ENCODE measurements around the gene PLXNA4.

Gene PLXNA4

DNA sequence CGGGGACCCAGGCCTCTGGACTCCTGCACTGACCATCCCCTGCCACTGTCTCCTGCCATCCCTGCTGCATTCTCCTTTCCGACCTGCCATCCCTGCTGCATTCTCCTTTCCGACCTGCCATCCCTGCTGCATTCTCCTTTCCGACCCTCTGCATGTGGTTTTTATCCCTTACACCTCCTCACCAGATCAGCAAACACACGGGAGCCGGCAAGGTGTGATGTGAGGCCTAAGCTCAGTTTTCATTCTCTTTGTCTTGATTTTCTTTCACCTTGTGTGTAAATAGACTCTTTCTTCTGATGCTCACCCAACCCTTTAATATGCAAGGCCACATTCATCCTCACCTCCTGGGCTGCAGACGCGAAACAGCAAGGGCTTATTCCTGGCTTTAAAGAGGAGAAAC is 11.4 kb downstream of the PLXNA4 start:
- DNase-seq (ENCODE audit: low read depth), result no peak

GRCh38 chr7:132564090-132564489 is 12.2 kb downstream of the PLXNA4 start:
- DNase-seq (ENCODE audit: low read depth), result no peak

- DNase-seq (ENCODE audit: low read depth), result no peak
Observed at GRCh38 chr7:132562690-132563089, 13.6 kb downstream of the PLXNA4 start.

DNA sequence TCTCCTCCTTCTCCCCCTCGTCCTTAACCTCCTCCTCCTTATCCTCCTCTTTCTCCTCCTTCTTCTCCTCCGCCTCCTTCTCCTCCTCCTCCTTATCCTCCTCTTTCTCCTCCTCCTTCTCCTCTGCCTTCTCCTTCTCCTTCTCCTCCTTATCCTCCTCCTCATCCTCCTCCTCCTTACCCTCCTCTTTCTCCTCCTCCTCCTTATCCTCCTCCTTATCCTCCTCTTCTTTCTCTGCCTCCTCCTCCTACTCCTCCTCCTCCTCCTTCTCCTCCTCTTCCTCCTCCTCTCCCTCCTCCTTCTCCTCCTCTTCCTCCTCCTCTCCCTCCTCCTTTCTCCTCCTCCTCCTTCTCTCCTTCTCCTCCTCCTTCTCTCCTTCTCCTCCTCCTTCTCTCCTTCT is 14.5 kb downstream of the PLXNA4 start:
- DNase-seq (ENCODE audit: low read depth), result no peak

- no peak for DNase-seq (ENCODE audit: low read depth)
Observed at GRCh38 chr7:132560825-132561529, 15.3 kb downstream of the PLXNA4 start.

DNA sequence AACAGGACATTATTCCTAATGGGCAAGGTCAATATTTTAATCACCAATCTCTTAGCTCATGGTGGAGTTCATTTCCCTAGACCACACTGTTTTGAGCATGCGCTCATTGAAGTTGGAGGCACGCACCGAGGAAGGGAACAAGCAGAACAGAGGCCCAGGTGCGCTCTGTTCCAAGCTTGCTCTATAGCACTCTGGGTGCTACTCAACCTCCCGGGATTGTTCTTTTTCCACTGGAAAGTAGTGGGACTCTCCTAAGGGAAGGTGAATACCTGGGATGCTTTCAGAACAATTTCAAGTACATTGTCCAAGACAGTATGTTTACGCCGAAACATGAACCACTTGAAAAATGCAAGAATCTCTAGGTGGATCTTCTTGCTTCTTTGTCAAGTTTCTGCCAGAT is 16.2 kb downstream of the PLXNA4 start:
- DNase-seq (ENCODE audit: low read depth), result no peak

DNA sequence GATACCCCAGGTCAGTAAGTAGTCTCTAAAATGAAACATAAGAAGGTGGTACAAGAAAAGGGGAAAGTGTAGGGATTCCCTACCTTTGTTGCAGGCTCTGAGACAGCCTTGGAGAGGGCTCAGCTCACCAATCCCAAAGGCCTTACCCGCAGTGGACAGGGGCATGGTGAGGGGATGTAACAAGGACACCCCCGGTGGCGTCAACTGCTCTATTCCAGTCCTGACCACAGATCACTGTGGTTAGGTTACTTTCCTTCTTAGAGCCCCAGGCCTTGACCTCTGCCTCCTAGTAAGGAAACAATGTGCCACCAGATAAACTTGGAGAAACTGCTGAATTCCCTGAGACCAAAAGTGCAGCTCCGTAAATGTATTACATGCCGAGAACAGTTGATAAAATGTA is 17.5 kb downstream of the PLXNA4 start:
- DNase-seq (ENCODE audit: low read depth), result no peak

DNA sequence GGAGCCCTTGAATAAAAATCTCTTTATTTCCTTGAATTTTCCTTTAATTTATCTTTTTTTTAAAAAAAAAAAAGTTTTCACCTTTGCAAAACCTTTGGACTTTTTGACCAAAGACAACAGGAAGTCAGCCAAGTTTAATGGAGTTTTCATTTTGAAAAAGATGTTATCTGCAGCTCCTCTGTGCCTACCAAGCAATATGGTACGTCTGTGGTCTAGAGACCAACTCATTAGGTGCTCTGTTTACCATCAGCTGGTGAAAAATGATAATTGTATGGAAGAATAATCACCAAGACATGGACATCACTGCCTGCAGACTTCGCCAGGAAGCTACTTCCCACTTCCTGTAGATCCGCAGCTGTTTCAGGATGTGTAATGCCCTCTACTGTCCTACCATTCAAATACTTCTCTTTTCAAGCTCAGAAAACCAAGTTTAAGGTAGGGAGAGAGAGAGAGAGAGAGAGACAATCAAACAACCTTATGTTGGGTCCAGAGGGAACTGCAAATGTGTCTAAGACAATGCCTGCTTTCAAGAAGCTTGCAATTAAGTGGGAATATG is 18.7 kb downstream of the PLXNA4 start:
- no peak for DNase-seq (ENCODE audit: low read depth)

DNA sequence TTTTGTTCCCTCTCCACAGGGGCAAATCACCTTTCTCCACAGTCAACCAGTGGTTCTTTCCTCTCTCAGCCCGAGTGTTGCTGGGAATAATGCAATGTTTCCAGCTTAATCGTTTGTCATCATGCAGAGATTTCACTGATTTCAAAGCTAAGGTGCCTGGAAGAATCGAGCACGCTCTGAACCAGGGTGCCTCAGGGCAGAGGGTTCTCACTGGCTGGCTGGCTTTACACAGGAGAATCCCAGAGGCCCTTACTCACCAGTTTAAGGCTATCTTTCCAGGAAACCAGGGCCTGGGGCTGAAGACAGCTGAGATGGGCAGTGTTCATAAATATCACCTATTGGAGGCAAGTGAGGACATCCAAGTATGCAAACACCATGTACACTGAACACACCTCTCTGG is 21.8 kb downstream of the PLXNA4 start:
- DNase-seq (ENCODE audit: low read depth), result no peak

DNA sequence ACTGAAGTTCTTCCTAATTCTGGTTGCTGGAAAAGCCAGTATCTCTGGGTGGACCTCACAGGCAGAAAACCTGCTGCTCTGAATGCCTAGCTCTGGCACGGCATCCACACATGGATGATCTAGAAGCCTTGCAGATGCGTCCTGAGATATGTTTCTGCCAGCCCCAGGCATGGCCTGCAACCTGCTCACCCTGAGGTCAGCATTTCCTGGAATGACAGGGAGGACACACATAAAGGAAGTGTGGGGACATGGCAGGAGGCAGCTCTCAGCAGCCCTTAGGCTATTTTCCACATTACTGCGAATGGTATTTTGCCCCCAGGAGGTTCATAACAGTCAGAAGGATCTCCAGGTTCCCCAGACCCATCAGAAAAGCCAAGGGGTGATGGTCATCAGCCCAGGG is 23.2 kb downstream of the PLXNA4 start:
- DNase-seq (ENCODE audit: low read depth), result no peak

DNA sequence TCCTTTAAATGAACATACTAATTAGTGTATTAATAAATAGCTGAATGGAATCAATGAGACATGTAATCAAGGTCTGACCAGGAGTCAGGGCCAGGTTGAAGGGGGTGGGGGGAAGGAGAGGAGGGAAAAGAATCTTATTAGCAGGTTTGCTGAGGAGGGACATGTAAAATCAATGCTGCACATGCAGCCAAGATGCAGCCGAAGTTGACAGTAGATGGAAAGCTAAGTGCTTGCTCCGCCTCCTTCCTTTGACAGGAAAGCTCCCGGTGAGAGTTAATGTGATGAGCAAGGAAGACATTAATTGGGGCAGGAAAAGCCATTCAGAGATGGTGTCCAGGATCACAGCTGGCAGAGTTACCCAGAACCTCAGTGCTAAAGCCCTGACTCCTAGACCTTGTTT is 24.4 kb downstream of the PLXNA4 start:
- no peak for DNase-seq (ENCODE audit: low read depth)

DNA sequence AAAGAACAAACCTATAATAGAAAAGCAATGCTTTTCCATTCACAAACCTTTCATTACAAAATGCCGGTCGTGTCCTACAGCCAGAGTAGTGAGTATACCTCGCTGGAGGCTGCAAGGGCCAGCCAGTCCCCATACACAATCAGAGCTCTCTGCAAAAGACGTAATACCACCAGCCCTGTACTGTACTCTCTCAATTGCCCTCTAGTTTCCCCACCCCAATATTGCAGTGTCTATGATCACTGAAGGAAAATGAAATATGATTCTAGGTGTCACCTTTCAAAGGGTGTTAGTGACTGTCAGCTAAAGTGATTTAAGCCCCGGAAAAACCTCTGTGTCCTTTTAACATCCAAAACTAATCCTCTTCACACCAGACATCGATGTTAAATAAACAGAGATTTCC is 24.8 kb downstream of the PLXNA4 start:
- DNase-seq (ENCODE audit: low read depth), result no peak

DNA sequence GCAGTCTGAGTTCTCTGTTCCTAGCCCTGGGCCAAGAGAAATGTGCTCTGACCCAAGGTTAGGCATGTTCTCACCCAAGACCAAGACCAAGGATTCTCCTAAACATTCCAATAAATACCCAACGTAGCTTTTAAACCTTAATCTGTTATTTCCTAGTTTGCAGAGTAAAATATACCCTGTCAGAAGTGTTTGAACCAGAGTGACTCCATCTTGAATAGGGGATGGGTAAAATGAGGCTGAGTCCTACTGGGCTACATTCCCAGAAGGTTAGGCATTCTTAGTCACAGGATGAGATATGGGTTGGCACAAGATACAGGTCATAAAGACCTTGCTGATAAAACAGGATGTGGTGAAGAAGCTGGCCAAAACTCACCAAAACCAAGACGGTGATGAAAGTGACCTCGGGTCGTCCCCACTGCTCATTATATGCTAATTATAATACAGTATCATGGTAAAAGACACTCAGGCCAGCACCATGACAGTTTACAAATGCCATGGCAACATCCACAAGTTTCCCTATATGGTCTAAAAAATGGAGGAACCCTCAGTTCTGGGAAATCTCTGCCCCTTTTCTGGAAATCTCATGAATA is 27.7 kb downstream of the PLXNA4 start:
- DNase-seq (ENCODE audit: low read depth), result no peak

DNA sequence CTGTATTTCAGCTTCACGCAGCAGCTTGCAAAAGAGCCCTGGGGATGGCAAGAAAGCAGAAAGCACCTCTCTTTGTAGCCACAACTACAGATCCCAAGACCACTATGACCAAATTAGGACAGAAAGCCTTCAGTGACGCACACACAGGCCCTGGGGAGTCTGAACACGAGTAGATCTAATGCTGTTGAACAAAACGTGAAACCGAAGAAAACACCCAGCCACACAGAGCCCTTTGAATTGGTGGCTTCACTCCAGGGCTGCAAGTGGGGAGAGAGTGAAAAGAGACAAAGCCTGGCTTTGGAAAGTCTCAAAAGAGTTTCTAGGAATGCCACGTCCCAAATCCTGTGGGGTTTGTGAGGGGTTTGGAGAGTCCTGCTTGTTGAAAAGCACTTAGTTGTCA is 28.4 kb downstream of the PLXNA4 start:
- no peak for DNase-seq (ENCODE audit: low read depth)

DNA sequence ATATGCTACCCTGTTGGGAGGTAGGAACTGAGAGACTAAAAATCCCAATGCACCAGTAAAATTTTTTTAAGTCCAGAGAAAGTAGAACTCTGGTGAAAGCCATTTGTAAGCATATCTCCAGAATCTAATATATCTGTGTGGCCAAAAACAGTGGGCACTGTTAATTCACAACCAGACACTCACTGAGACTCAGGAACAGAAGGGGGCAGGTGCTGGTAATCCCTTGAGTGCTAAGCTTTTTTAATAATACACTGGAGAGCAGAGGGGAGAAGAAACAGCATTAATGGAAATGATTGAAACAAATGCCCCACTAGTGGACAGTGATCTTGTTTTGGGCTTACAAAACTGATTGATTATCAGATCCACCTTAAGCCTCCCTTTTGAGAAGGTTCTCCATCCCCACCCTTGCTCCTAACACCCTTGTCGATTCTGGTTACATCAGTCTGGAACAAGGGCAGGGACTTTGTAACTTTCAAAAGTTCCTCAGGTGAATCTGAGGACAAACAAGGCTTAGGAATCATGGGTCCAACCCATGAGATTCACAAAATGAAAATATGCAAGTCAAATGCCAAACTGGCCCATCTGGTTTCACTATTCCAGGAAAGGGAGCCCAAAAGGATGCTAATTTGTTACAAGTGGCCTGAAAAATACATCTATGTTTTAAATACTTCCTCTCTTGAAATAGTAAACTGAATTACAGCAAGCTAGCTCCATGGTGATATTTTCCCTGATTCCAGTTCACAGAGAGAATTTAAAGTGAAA is 29.7 kb downstream of the PLXNA4 start:
- no peak for DNase-seq (ENCODE audit: low read depth)

DNA sequence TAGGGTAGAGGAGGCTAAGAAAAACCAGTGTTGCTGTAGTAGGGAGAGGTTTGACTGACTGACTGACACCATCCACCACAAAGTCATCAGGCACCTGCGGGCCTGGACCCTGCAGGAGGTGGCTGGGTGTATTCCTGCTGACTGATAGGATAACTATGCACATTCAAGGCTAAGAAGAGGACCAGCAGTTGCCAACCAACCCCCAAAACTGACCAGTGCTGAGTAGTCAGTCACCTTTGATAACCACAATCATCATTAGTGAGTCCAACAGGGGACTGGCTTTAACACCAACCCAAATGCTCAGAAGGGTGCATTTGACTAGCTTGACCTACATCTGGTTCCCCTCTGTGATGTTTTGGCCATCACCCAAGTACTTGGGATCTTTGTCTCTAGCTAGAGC is 30.5 kb downstream of the PLXNA4 start:
- no peak for DNase-seq (ENCODE audit: low read depth)

GRCh38 chr7:132544999-132545398 is 31.3 kb downstream of the PLXNA4 start:
- DNase-seq (ENCODE audit: low read depth), result no peak

GRCh38 chr7:132544025-132544424 is 32.2 kb downstream of the PLXNA4 start:
- DNase-seq (ENCODE audit: low read depth), result no peak

GRCh38 chr7:132542895-132543294 is 33.4 kb downstream of the PLXNA4 start:
- DNase-seq (ENCODE audit: low read depth), result no peak

DNA sequence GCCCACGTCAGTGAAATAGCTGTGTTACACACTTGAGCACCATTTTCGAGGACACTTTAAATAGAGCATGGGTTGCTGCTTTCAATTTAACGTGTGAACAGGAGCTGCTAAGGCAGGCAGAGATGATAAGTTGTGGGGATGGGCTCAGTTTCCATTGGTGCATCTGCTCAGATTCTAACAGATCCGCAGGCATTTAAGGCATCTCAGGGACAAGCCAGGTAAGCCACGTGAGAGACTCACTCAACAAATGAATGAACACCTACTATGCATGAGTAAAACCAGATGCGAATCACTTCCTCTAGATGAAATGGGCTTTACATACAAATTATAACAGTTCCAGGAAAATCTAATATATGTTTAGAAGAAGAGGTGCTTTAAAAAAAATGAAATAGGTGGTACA is 34.6 kb downstream of the PLXNA4 start:
- DNase-seq (ENCODE audit: low read depth), result no peak

- no peak for DNase-seq (ENCODE audit: low read depth)
Observed at GRCh38 chr7:132537456-132538145, 38.7 kb downstream of the PLXNA4 start.

GRCh38 chr7:132536654-132537395 is 39.4 kb downstream of the PLXNA4 start:
- DNase-seq (ENCODE audit: low read depth), result no peak
